HFFc6 (cell line): ENCODE data around the gene HOXA3. TPM values are rescaled to one million over a fixed set of nuclear protein-coding genes. Genes with fewer than 3 reads are reported as not detected.

ENCODE experiments used
- DNase-seq: peaks from one replicate; pipeline ENCODE4 v3.0.0-alpha.2; 2018
- H3K27ac Mint-ChIP-seq: 2 replicates; pipeline ENCODE4 v1.8.0; 2020; ENCODE audit warnings: mild to moderate bottlenecking, mixed read lengths
- H3K27me3 Mint-ChIP-seq: 2 replicates; pipeline ENCODE4 v1.8.0; 2021; ENCODE audit warnings: mild to moderate bottlenecking, moderate library complexity, mixed read lengths; ENCODE audit not compliant: insufficient read depth
- H3K36me3 Mint-ChIP-seq: 2 replicates; pipeline ENCODE4 v1.8.0; 2021; ENCODE audit warnings: low read depth, mixed read lengths
- H3K4me1 Mint-ChIP-seq: 2 replicates; pipeline ENCODE4 v1.8.0; 2020; ENCODE audit warnings: low read depth, mixed read lengths
- H3K4me3 Mint-ChIP-seq: 2 replicates; pipeline ENCODE4 v1.8.0; 2020; ENCODE audit warnings: mild to moderate bottlenecking, moderate library complexity, mixed read lengths
- H3K9me3 Mint-ChIP-seq: 2 replicates; pipeline ENCODE4 v1.8.0; 2020; ENCODE audit warnings: mild to moderate bottlenecking, mixed read lengths
- total RNA-seq, 6 experiments: library from RNA; stranded (reverse); fragmentation: NEBNext Ultra II Directional; extraction: Animal tissue kit (Norgen Biotek cat#: 25700); gene quantifications; 2 replicates in 1 of 6; 3 replicates in 5 of 6; pipeline ENCODE4 v1.2.3, GENCODE V29; 2021
- TF ChIP-seq, protein P1 (sequence below): fragments of 200-600 bp; sonication (generic); IDR thresholded peaks from 2 replicates; pipeline ENCODE4 v1.5.0; 2021; ENCODE audit warnings: antibody characterized with exemption, mild to moderate bottlenecking

The HOXA3 gene
- total RNA-seq, 6 experiments from 2014 or later = 0.33 to 1.9 (median 1.1) TPM

- peak overlapping the region; percentile 91 for H3K4me3 Mint-ChIP-seq
- peaks cover 57% of the 10 kb centered on the region for H3K4me1 Mint-ChIP-seq
- TF ChIP-seq, protein P1, sequence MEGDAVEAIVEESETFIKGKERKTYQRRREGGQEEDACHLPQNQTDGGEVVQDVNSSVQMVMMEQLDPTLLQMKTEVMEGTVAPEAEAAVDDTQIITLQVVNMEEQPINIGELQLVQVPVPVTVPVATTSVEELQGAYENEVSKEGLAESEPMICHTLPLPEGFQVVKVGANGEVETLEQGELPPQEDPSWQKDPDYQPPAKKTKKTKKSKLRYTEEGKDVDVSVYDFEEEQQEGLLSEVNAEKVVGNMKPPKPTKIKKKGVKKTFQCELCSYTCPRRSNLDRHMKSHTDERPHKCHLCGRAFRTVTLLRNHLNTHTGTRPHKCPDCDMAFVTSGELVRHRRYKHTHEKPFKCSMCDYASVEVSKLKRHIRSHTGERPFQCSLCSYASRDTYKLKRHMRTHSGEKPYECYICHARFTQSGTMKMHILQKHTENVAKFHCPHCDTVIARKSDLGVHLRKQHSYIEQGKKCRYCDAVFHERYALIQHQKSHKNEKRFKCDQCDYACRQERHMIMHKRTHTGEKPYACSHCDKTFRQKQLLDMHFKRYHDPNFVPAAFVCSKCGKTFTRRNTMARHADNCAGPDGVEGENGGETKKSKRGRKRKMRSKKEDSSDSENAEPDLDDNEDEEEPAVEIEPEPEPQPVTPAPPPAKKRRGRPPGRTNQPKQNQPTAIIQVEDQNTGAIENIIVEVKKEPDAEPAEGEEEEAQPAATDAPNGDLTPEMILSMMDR = no peak
- H3K27me3 Mint-ChIP-seq = peaks cover 3% of the 10 kb centered on the region
- no peak for DNase-seq
- no peaks in the 10 kb centered on the region for H3K9me3 Mint-ChIP-seq
- peaks cover 8% of the 10 kb centered on the region for H3K36me3 Mint-ChIP-seq
- peak overlapping the region; percentile 50; the same call in 1 of the 2 replicates for H3K27ac Mint-ChIP-seq
Observed at GRCh38 chr7:27149842-27150567, 2.4 kb downstream of the HOXA3 start.

DNA sequence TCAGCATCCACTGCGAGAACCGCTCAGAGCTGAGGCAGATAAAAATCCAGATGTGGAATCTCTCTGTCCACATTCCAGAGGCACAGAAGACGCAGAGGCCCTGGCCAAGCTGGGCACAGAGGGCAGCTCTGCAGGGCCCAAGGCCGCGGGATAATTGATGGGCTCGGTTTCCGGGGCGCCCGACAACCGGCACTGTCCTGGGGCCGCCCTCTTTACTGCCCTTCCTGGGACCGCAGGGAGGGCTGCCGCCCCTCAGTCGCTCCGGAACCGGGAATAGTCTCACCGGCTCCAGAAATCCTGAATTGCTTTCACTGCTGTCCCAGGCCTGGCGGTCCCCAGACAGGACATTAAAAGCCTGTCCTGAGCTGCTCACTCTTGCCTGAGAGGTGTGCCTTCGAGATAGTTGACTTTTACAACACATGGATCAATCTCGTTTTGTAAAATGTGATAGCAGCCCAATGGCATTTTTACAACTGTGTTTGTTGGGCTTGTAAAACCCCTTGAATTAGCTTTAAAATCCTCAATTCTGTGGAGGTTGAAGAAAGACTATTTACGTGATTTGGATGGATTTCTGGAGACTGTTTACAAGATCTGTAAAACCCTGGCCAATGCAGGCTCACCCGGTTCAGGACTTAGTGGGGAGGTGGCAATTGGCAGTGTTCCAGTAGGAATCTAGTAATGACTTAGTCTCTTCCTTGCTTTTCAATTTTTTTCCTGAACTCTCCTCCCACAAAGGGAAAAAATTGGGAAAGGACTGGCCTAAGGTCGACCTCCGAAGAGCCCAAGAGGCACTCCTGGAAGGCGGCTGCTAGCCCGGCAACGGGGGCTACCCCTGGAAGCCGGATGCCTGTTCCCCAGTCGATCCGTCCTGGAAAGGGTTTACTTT, 3.4 kb downstream of the HOXA3 start:
- Mint-ChIP-seq H3K27me3 (peaks cover 3% of the 10 kb centered on the region), H3K9me3 (no peaks in the 10 kb centered on the region), H3K36me3 (0 out of 2 replicates have a peak, but pooled peaks cover 4% of the 10 kb centered on the region), H3K4me3 (peak overlapping the region; percentile 91), H3K4me1 (peaks cover 47% of the 10 kb centered on the region), H3K27ac (peak overlapping the region; percentile 68)
- TF ChIP-seq, protein P1 = no peak
- no peak for DNase-seq

GRCh38 chr7:27148031-27148755, 4.2 kb downstream of the HOXA3 start:
- H3K36me3 Mint-ChIP-seq = 0 out of 2 replicates have a peak, but pooled peaks cover 4% of the 10 kb centered on the region
- H3K4me3 Mint-ChIP-seq = peak overlapping the region; percentile 91
- TF ChIP-seq, protein P1 = no peak
- peak overlapping the region; percentile 68 for H3K27ac Mint-ChIP-seq
- no peaks in the 10 kb centered on the region for H3K9me3 Mint-ChIP-seq
- no peak for DNase-seq
- no peaks in the 10 kb centered on the region; the same call in 1 of the 2 replicates for H3K27me3 Mint-ChIP-seq
- H3K4me1 Mint-ChIP-seq = peaks cover 39% of the 10 kb centered on the region

DNA sequence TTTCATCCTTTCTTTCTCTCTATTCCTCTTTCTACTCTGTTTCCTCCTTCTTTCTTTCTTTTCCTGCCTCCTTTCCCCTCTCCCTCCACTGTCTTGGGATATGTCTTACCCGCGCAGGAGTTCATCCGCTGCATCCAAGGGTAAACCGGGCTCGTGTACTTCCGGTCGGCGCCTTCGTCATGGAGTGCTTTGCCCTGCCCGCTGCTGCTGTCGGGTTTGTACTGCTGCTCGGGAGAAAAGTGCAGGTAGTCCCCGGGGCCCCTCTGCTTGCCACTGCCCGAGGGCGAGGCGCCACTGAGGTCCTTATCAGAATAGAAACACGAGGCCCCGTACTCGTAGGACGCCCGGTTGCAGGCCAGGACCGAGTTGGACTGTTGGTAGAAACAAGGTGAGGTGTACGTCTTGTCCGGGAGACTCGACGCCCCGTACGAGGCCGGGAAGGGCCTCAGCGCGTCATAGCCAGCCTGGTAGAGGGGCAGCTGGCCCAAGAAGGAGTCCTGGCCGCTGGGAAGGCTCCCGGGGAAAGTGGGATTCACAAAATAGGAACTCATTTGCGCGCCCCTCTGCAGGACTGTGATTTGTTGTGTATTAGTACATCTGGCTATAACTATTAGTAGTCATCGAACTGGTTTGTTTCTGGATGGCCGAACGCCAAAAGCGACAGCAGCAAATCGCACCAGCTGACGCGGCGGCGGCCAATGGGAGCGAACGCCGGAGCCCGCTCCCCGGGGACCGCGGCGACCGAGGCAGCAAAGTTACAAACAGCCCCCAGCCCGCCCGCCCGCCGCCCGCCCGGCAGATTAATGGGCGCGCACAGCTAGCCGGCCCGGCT, 5.0 kb downstream of the HOXA3 start, which contains the start of gene HOXA6:
TSS of gene HOXA6 (minus strand) at position 576 of the 832 bp plus-strand sequence. CDS start at position 551, 25 bp downstream.
- TF ChIP-seq, protein P1 = no peak
- no peaks in the 10 kb centered on the region for H3K9me3 Mint-ChIP-seq
- DNase-seq = no peak
- H3K36me3 Mint-ChIP-seq = 0 out of 2 replicates have a peak, but pooled peaks cover 4% of the 10 kb centered on the region
- peaks cover 42% of the 10 kb centered on the region for H3K4me1 Mint-ChIP-seq
- H3K27me3 Mint-ChIP-seq = no peaks in the 10 kb centered on the region; the same call in 1 of the 2 replicates
- H3K27ac Mint-ChIP-seq = peak within 1 kb of the TSS; percentile 68
- H3K4me3 Mint-ChIP-seq = peak within 1 kb of the TSS; percentile 91
